ENCODE measurements around the gene BBS9.

The BBS9 gene

GRCh38 chr7:33537104-33537477, 407.7 kb downstream of the BBS9 start:
- no peak for TF ChIP-seq CTCF (IDR thresholded peaks at IDR 0.05; ENCODE audit: insufficient read depth, low read depth, low read length, missing control alignments)
- DNase-seq (ENCODE audit: low read depth) = no peak
- no peak overlapping the region for H3K4me3 ChIP-seq (ENCODE audit: low read length)

- no peak for DNase-seq (ENCODE audit: low read depth)
- TF ChIP-seq CTCF (IDR thresholded peaks at IDR 0.05; ENCODE audit: insufficient read depth, low read depth, low read length, missing control alignments) = no peak
- H3K4me3 ChIP-seq (ENCODE audit: low read length) = no peak overlapping the region
These were observed 409.8 kb downstream of the BBS9 start for GRCh38 chr7:33539198-33539597.

GRCh38 chr7:33539659-33540400, 410.5 kb downstream of the BBS9 start:
- TF ChIP-seq CTCF (IDR thresholded peaks at IDR 0.05; ENCODE audit: insufficient read depth, low read depth, low read length, missing control alignments) = no peak
- H3K4me3 ChIP-seq (ENCODE audit: low read length) = no peak overlapping the region
- no peak for DNase-seq (ENCODE audit: low read depth)

- H3K4me3 ChIP-seq (ENCODE audit: low read length) = no peak overlapping the region
- DNase-seq (ENCODE audit: low read depth) = no peak
- no peak for TF ChIP-seq CTCF (IDR thresholded peaks at IDR 0.05; ENCODE audit: insufficient read depth, low read depth, low read length, missing control alignments)
These were observed 418.5 kb downstream of the BBS9 start for GRCh38 chr7:33547880-33548279.

- no peak for TF ChIP-seq CTCF (IDR thresholded peaks at IDR 0.05; ENCODE audit: insufficient read depth, low read depth, low read length, missing control alignments)
- DNase-seq (ENCODE audit: low read depth) = no peak
- H3K4me3 ChIP-seq (ENCODE audit: low read length) = no peak overlapping the region
These were observed 421.0 kb downstream of the BBS9 start for GRCh38 chr7:33550363-33550762.

GRCh38 chr7:33550979-33551378, 421.6 kb downstream of the BBS9 start:
- TF ChIP-seq CTCF (IDR thresholded peaks at IDR 0.05; ENCODE audit: insufficient read depth, low read depth, low read length, missing control alignments) = no peak
- H3K4me3 ChIP-seq (ENCODE audit: low read length) = no peak overlapping the region
- no peak for DNase-seq (ENCODE audit: low read depth)

GRCh38 chr7:33554046-33554445, 424.7 kb downstream of the BBS9 start:
- DNase-seq (ENCODE audit: low read depth) = no peak
- no peak for TF ChIP-seq CTCF (IDR thresholded peaks at IDR 0.05; ENCODE audit: insufficient read depth, low read depth, low read length, missing control alignments)
- no peak overlapping the region for H3K4me3 ChIP-seq (ENCODE audit: low read length)
